Sigmoid colon (tissue), 7 donors: ENCODE results near the gene RCAN1. TPM values are rescaled to one million over a fixed set of nuclear protein-coding genes. Genes with fewer than 3 reads are reported as not detected.
A peak's percentile ranks its signal among the peaks of the same experiment; 100 is the strongest.
"Not testable (repeated sequence)": the region's sequence is repeated elsewhere in the genome, so short reads cannot be mapped to it uniquely, and the experiment has no call there.

Experiments
- DNase-seq: peaks from one replicate; pipeline ENCODE4 v3.0.0-alpha.2; 2019
- H3K27ac ChIP-seq, 4 donors: fragments of 200-600 bp; sonication (generic); one replicate each; pipeline ENCODE4 v1.5.1; 2016 to 2019; ENCODE audit warnings: mild to moderate bottlenecking in 1 of 4
- H3K27me3 ChIP-seq, 3 donors: fragments of 200-600 bp; sonication (generic); one replicate each; pipeline ENCODE4 v1.5.1; 2019; ENCODE audit warnings: mild to moderate bottlenecking in 1 of 3
- H3K36me3 ChIP-seq, 4 donors: fragments of 200-600 bp; sonication (generic); one replicate each; pipeline ENCODE4 v1.5.1; 2016 to 2019
- H3K4me1 ChIP-seq, 4 donors: fragments of 200-600 bp; sonication (generic); one replicate each; pipeline ENCODE4 v1.5.1; 2017 to 2019
- H3K4me3 ChIP-seq, 4 donors: fragments of 200-600 bp; sonication (generic); one replicate each; pipeline ENCODE4 v1.5.1; 2017 to 2019; ENCODE audit warnings: mild to moderate bottlenecking in 2 of 4, moderate library complexity in 1 of 4
- H3K9me3 ChIP-seq, 4 donors: fragments of 200-600 bp in 3 of 4; sonication (generic) in 3 of 4; one replicate each; pipeline versions ENCODE4 v1.5.1 to v1.6.1; 2013 to 2019
- EP300 ChIP-seq, 4 donors: sonication (generic); formaldehyde crosslinking; IDR thresholded peaks; one replicate each; pipeline ENCODE4 v1.6.1; 2017; ENCODE audit warnings: antibody characterized with exemption in 4 of 4
- POLR2A ChIP-seq, 2 donors: fragments of 450-650 bp; IDR thresholded peaks; one replicate each; pipeline ENCODE4 v1.6.1; 2016; ENCODE audit warnings: antibody characterized with exemption in 2 of 2, mild to moderate bottlenecking in 2 of 2, moderate library complexity in 2 of 2
- POLR2AphosphoS5 ChIP-seq, 4 donors: sonication (generic); formaldehyde crosslinking; IDR thresholded peaks; one replicate each; pipeline ENCODE4 v1.6.1; 2017; ENCODE audit warnings: antibody characterized with exemption in 4 of 4
- WGBS, 2 donors: extraction: QIAGEN DNeasy Blood & Tissue Kit; methylation state at CpG; one replicate each; pipeline ENCODE4 v1.1.7; 2013; 5-methylcytosine and 5-hydroxymethylcytosine counted together
- intact Hi-C: fragments of 100-400 bp; cut with DNase I; formaldehyde crosslinking; loops from one replicate; pipeline ENCODE4 v1.15.1; 2023
- polyA plus RNA-seq, 3 donors: library from polyadenylated mRNA; stranded (reverse); fragments of 200-250 nt; gene quantifications; one replicate each; pipeline ENCODE4 v1.2.3, GENCODE V29; 2013
- total RNA-seq, 4 donors: library from RNA; depleted of rRNA; stranded (reverse); fragments of >200 nt; gene quantifications; one replicate each; pipeline ENCODE4 v1.1.0, GENCODE V29; 2016
- TF ChIP-seq, protein P1 (sequence below), 4 experiments: fragments of 450-650 bp in 3 of 4; fragments of 200-600 bp in 1 of 4; IDR thresholded peaks; one replicate each; pipeline ENCODE4 v1.5.1; 2016 to 2019; ENCODE audit warnings: antibody characterized with exemption in 4 of 4, mild to moderate bottlenecking in 3 of 4, moderate library complexity in 2 of 4
- donor health status: healthy with polysubstance abuse.
- donor health status: Bipolar disorder and iron deficiency.
- donor health status: healthy.

The RCAN1 gene
- total and polyA plus RNA-seq, 7 donors: 21.4 to 148 (median 38.3) TPM

DNA sequence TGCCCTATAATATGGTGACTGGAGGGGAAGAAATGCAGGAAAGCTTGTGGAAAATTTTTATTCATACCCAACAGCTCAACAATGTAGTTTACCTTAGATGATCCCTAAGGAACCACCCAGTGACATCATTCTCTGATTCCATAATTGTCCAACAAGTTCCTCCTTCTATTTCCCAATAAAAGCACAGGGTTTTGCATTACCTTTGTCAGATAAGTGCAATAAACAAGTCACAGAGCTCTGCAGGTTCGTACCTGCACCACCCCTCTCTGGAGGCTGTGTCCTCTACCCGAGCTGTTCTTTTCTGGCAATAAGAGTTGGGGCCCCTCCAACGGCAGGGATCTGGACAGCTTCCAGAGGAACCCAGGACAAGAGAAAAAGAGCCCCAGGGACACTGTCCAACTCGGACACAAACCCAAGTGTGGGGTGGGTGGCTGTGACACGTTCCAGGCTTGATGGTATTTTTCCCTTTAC, 38.8 kb downstream of the RCAN1 start:
- no peak overlapping the region for H3K4me3 ChIP-seq
- intact Hi-C loops: no loop called here
- WGBS, 2 donors: 17 to 54% methylated on average over 5 of the region's 5 CpGs

DNA sequence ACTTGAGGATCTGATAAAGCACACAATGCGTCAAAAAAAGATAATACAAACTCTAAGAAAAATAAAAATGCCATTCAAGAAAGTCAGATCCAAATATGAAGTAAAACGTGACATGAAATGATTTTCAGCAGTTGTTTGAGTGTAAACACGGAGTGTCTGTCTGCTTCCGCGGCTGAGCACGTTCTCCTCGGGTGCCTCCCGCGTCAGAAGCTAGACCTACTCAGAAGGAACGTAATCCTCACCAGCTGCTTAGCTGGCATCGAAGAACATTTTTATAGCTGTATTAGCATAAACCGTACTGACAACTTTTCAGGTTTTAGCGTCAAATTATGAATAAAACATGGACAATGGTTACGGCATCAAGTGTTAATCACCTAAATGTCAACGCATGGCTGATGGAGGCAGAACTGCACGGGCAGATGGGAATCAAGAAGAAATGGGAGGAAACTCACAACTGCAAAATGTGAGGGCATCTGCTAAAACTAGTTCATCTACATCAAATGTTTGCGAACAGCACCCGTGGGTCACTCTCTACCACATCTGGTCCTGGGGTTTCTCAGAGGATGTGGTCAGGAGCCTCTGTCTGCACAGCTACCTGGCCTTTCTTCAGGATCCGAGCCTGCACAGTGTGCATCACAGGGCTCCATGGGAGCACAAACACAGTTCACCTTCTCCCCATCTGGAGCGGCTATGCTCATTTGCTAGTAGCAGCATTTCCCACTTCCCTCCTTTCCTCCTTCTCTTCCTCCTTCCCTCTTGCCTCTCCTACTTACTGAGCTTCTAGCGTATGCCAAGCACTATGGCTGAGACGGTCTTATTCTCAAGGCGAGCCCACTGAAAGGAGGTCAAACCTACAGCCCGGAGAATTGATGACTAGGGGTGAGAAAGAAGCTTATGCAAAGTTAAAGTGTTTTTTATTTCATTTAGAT, 40.0 kb downstream of the RCAN1 start:
- H3K27ac ChIP-seq: no peak overlapping the region
- no peaks in the 10 kb centered on the region for H3K36me3 ChIP-seq
- intact Hi-C loops: no loop called here
- 85 to 93% methylated on average over 24 of the region's 24 CpGs for WGBS, 2 donors
- no peaks in the 10 kb centered on the region for H3K27me3 ChIP-seq
- DNase-seq: no peak
- H3K4me1 ChIP-seq: peaks cover 0 to 21% (median 17%) of the 10 kb centered on the region in 4 donors
- no peaks in the 10 kb centered on the region for H3K9me3 ChIP-seq
- no peak for TF ChIP-seq POLR2AphosphoS5 (IDR thresholded peaks at IDR 0.05)
- TF ChIP-seq, protein P1, sequence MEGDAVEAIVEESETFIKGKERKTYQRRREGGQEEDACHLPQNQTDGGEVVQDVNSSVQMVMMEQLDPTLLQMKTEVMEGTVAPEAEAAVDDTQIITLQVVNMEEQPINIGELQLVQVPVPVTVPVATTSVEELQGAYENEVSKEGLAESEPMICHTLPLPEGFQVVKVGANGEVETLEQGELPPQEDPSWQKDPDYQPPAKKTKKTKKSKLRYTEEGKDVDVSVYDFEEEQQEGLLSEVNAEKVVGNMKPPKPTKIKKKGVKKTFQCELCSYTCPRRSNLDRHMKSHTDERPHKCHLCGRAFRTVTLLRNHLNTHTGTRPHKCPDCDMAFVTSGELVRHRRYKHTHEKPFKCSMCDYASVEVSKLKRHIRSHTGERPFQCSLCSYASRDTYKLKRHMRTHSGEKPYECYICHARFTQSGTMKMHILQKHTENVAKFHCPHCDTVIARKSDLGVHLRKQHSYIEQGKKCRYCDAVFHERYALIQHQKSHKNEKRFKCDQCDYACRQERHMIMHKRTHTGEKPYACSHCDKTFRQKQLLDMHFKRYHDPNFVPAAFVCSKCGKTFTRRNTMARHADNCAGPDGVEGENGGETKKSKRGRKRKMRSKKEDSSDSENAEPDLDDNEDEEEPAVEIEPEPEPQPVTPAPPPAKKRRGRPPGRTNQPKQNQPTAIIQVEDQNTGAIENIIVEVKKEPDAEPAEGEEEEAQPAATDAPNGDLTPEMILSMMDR (IDR thresholded peaks at IDR 0.05): no peak
- no peak for TF ChIP-seq EP300 (IDR thresholded peaks at IDR 0.05)
- TF ChIP-seq POLR2A (IDR thresholded peaks at IDR 0.05): no peak
- H3K4me3 ChIP-seq: no peak overlapping the region

More for the DNA sequence above, 38.8 kb downstream of the RCAN1 start:
- no peak for TF ChIP-seq POLR2A (IDR thresholded peaks at IDR 0.05)
- TF ChIP-seq POLR2AphosphoS5 (IDR thresholded peaks at IDR 0.05): peak in 1 of 4 donors; percentile 20
- no peaks in the 10 kb centered on the region for H3K36me3 ChIP-seq
- no peak for DNase-seq
- H3K27ac ChIP-seq: peak overlapping the region in 3 of 4 donors; percentile 0 to 65 (median 42)
- no peaks in the 10 kb centered on the region for H3K9me3 ChIP-seq
- no peaks in the 10 kb centered on the region for H3K27me3 ChIP-seq
- peaks cover 0 to 29% (median 22%) of the 10 kb centered on the region in 4 donors for H3K4me1 ChIP-seq

DNA sequence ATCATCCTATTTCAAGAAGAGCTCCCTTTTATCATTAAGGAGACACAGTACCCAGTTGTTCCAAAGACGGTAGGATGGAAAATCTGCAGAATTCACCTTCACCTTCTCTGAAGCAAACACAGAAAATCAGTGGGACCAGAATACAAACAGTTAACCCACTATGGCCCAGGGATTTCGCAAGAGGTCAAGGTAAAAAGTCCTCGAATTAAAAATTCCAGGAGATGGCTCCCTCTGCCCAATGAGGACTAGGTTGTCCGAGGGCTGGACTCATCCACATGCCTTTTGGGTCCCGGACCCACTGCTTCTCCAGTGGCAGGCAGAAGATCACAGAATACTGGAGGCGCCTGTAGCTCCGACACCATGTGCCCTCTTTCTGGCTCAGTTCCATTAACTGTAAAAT, 42.9 kb downstream of the RCAN1 start:
- no peak overlapping the region for H3K27ac ChIP-seq

DNA sequence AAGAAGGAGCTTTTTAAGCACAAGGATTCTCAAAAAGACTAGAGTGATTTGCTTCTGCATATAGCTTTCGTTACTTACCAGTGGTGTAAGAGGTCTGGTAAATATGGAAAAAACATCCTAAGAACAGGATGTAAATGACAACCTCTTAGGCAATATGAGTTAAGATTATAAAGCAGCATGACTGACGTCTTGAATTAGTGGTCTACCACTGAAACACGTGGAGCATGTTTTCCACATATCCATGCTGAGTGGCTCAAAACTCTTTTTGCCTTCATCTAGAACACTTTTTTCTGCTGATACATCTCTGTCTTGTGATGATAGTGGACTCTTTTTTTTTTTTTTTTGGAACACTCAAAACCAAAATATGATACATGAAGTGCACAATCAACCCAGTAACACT, 44.6 kb downstream of the RCAN1 start:
- no peaks in the 10 kb centered on the region for H3K36me3 ChIP-seq
- no peak for DNase-seq
- no peaks in the 10 kb centered on the region for H3K9me3 ChIP-seq
- H3K27ac ChIP-seq: no peak overlapping the region
- peaks cover 0 to 8% (median 2%) of the 10 kb centered on the region in 4 donors for H3K4me1 ChIP-seq
- no peaks in the 10 kb centered on the region for H3K27me3 ChIP-seq
- TF ChIP-seq EP300 (IDR thresholded peaks at IDR 0.05) (no peak), POLR2AphosphoS5 (IDR thresholded peaks at IDR 0.05) (no peak), POLR2A (IDR thresholded peaks at IDR 0.05) (no peak)
- TF ChIP-seq, protein P1 (IDR thresholded peaks at IDR 0.05): no peak
- no peak overlapping the region for H3K4me3 ChIP-seq
- 67 to 84% methylated on average over 3 of the region's 3 CpGs for WGBS, 2 donors
- intact Hi-C loops: no loop called here

More for the DNA sequence above, 42.9 kb downstream of the RCAN1 start:
- no peaks in the 10 kb centered on the region for H3K27me3 ChIP-seq
- TF ChIP-seq, protein P1 (IDR thresholded peaks at IDR 0.05): no peak
- TF ChIP-seq EP300 (IDR thresholded peaks at IDR 0.05): no peak
- TF ChIP-seq POLR2A (IDR thresholded peaks at IDR 0.05): no peak
- TF ChIP-seq POLR2AphosphoS5 (IDR thresholded peaks at IDR 0.05): no peak
- H3K36me3 ChIP-seq: no peaks in the 10 kb centered on the region
- no peaks in the 10 kb centered on the region for H3K9me3 ChIP-seq
- H3K4me3 ChIP-seq: no peak overlapping the region
- intact Hi-C loops: no loop called here
- no peak for DNase-seq
- 83 to 87% methylated on average over 7 of the region's 7 CpGs for WGBS, 2 donors
- H3K4me1 ChIP-seq: peaks cover 0 to 21% (median 16%) of the 10 kb centered on the region in 4 donors

DNA sequence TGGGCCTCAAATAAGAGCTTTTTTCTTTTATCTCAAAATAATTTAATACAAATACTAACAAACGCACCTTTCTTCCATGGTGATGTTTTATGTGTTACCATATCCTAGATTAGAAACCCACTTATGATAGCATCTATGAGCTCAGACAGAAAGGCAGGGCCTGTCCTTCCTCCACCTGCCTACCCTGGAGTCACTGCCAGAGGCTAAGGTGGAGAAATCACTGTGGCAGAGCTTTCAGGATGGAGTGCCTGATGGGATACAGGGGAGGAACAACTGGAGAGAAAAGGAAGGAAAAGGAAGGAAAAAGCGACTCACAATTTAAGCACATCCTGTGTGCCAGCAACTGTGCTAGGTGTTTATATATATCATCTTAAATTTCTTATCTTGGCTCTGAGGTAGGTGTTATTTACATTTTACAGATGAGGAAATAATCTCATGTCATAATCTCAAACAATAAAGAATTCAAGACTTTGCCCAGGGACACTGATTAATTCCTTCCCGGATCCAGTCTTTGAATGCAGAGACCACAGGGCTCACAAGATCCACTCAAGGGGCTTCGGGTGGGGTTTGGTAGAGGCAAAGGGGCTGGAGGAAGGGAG, 45.4 kb downstream of the RCAN1 start:
- Histone ChIP-seq H3K4me3 (no peak overlapping the region), H3K27me3 (no peaks in the 10 kb centered on the region), H3K4me1 (peaks cover 0 to 8% (median 4%) of the 10 kb centered on the region in 4 donors), H3K9me3 (no peaks in the 10 kb centered on the region), H3K27ac (no peak overlapping the region), H3K36me3 (no peaks in the 10 kb centered on the region)
- intact Hi-C loops: no loop called here
- no peak for TF ChIP-seq EP300 (IDR thresholded peaks at IDR 0.05)
- TF ChIP-seq POLR2AphosphoS5 (IDR thresholded peaks at IDR 0.05): no peak
- TF ChIP-seq, protein P1 (IDR thresholded peaks at IDR 0.05): no peak
- TF ChIP-seq POLR2A (IDR thresholded peaks at IDR 0.05): no peak
- 34 to 79% methylated on average over 4 of the region's 4 CpGs for WGBS, 2 donors
- DNase-seq: no peak

DNA sequence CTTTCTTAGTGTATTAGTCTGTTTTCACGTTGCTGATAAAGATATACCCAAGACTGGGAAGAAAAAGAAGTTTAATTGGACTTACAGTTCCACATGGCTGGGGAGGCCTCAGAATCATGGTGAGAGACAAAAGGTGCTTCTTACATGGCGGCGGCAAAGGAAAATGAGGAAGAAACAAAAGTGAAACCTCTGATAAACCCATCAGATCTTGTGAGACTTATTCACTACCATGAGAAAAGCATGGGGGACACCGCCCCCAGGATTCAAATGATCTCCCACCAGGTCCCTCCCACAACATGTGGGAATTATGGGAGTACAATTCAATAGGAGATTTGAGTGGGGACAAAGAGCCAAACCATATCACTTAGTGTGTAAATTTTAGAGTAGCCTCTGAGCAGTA, 46.1 kb downstream of the RCAN1 start:
- H3K4me1 ChIP-seq, DNase-seq, H3K36me3 ChIP-seq, H3K27ac ChIP-seq, H3K4me3 ChIP-seq, intact Hi-C loops, H3K27me3 ChIP-seq, H3K9me3 ChIP-seq: not testable (repeated sequence)
- 96 to 99% methylated on average over 4 of the region's 4 CpGs for WGBS, 2 donors
